Neural cell (in vitro differentiated cells): ENCODE results near the gene MSI2. TPM values are rescaled to one million over a fixed set of nuclear protein-coding genes. Genes with fewer than 3 reads are reported as not detected.
"Not testable (repeated sequence)": the region's sequence is repeated elsewhere in the genome, so short reads cannot be mapped to it uniquely, and the experiment has no call there.

Experiments used
- H2AFZ ChIP-seq: fragments of 200-600, 300-800 bp; sonication (generic), shearing (Covaris generic); 2 replicates; pipeline ENCODE4 v1.6.0; 2014; ENCODE audit warnings: low read depth, mild to moderate bottlenecking, antibody characterized with exemption, low read length, moderate library complexity
- H3F3A ChIP-seq: fragments of 200-600 bp; shearing (Covaris generic); 2 replicates; pipeline ENCODE4 v1.6.1; 2016; ENCODE audit warnings: mild to moderate bottlenecking, moderate library complexity, mixed read lengths, antibody characterized with exemption, low read length; ENCODE audit not compliant: insufficient read depth, poor library complexity, severe bottlenecking
- H3K27ac ChIP-seq: fragments of 200-600, 300-800 bp; sonication (generic), shearing (Covaris generic); 2 replicates; pipeline ENCODE4 v1.5.1; 2014; ENCODE audit warnings: mild to moderate bottlenecking, low read length, moderate library complexity
- H3K27me3 ChIP-seq: fragments of 300-800, 200-600 bp; sonication (generic), shearing (Covaris generic); 2 replicates; pipeline ENCODE4 v1.6.0; 2014; ENCODE audit warnings: mild to moderate bottlenecking, low read depth, low read length, moderate library complexity; ENCODE audit not compliant: insufficient read depth
- H3K36me3 ChIP-seq: fragments of 300-800, 200-600 bp; sonication (generic), shearing (Covaris generic); 2 replicates; pipeline ENCODE4 v1.5.1; 2014; ENCODE audit warnings: mild to moderate bottlenecking, antibody characterized with exemption, low read length, moderate library complexity; ENCODE audit not compliant: insufficient read depth
- H3K4me2 ChIP-seq: fragments of 300-800, 200-600 bp; sonication (generic), shearing (Covaris generic); 2 replicates; pipeline ENCODE4 v1.6.0; 2014; ENCODE audit warnings: mild to moderate bottlenecking, low read length
- H3K4me3 ChIP-seq: fragments of 300-800, 200-600 bp; sonication (generic), shearing (Covaris generic); 2 replicates; pipeline ENCODE4 v1.5.1; 2014; ENCODE audit warnings: mild to moderate bottlenecking, low read length, moderate library complexity
- H3K79me2 ChIP-seq: fragments of 200-600 bp; shearing (Covaris generic); replicated peaks from 2 replicates; pipeline ENCODE4 v1.6.0; 2014; ENCODE audit warnings: mild to moderate bottlenecking, low read length, moderate library complexity; ENCODE audit not compliant: insufficient read depth
- H3K9ac ChIP-seq: fragments of 300-800, 200-600 bp; sonication (generic), shearing (Covaris generic); 2 replicates; pipeline ENCODE4 v1.6.1; 2016; ENCODE audit warnings: mild to moderate bottlenecking, low read length, mixed read lengths
- H3K9me2 ChIP-seq: fragments of 200-600 bp; shearing (Covaris generic); 2 replicates; pipeline ENCODE4 v1.6.1; 2016; ENCODE audit warnings: mild to moderate bottlenecking, low read length, mixed read lengths; ENCODE audit not compliant: insufficient read depth
- H3K9me3 ChIP-seq: fragments of 200-600, 300-800 bp; sonication (generic), shearing (Covaris generic); 2 replicates; pipeline ENCODE4 v1.6.1; 2016; ENCODE audit warnings: mild to moderate bottlenecking, mixed run types, low read length, moderate library complexity, mixed read lengths
- H4K20me1 ChIP-seq: fragments of 200-600 bp; shearing (Covaris generic); 2 replicates; pipeline ENCODE4 v1.6.1; 2016; ENCODE audit warnings: mild to moderate bottlenecking, mixed run types; ENCODE audit not compliant: insufficient read depth
- CTCF ChIP-seq: fragments of 450-650 bp; IDR thresholded peaks from 2 replicates; pipeline ENCODE4 v1.5.1; 2014; ENCODE audit warnings: antibody characterized with exemption, mild to moderate bottlenecking, moderate library complexity; ENCODE audit not compliant: poor library complexity, severe bottlenecking
- EP300 ChIP-seq: fragments of 450-650 bp; conservative IDR thresholded peaks from 2 replicates; pipeline ENCODE4 v1.6.1; 2014; ENCODE audit warnings: antibody characterized with exemption, mild to moderate bottlenecking, moderate library complexity; ENCODE audit not compliant: poor library complexity, severe bottlenecking
- EZH2 ChIP-seq: fragments of 200-600, 300-800 bp; shearing (Covaris generic), sonication (generic); IDR thresholded peaks from 2 replicates; pipeline ENCODE4 v1.6.1; 2014; ENCODE audit warnings: antibody characterized with exemption, low read length, borderline replicate concordance, mild to moderate bottlenecking; ENCODE audit not compliant: insufficient read depth, poor library complexity, severe bottlenecking
- MXI1 ChIP-seq: fragments of 450-650 bp; conservative IDR thresholded peaks from 2 replicates; pipeline ENCODE4 v1.6.1; 2014; ENCODE audit warnings: antibody characterized with exemption, mild to moderate bottlenecking; ENCODE audit not compliant: poor library complexity, severe bottlenecking
- POLR2AphosphoS5 ChIP-seq: IDR thresholded peaks from 2 replicates; pipeline ENCODE4 v1.6.1; 2012
- RAD21 ChIP-seq: fragments of 450-650 bp; conservative IDR thresholded peaks from 2 replicates; pipeline ENCODE4 v1.6.1; 2014; ENCODE audit warnings: antibody characterized with exemption, mild to moderate bottlenecking, moderate library complexity
- REST ChIP-seq: IDR thresholded peaks from 2 replicates; pipeline ENCODE4 v1.6.1; 2012; ENCODE audit warnings: borderline replicate concordance
- SMC3 ChIP-seq: fragments of 450-650 bp; conservative IDR thresholded peaks from 2 replicates; pipeline ENCODE4 v1.6.1; 2014; ENCODE audit warnings: antibody characterized with exemption, mild to moderate bottlenecking, moderate library complexity; ENCODE audit not compliant: poor library complexity
- TAF1 ChIP-seq: IDR thresholded peaks from 2 replicates; pipeline ENCODE4 v1.6.1; 2012; ENCODE audit warnings: low read depth
- polyA plus RNA-seq: library from polyadenylated mRNA; depleted of rRNA; stranded (reverse); fragments of >200 nt; gene quantifications from 2 replicates; pipeline ENCODE4 v1.2.3, GENCODE V29; 2014

The MSI2 gene
- polyA plus RNA-seq, 1 donor from 2014 or later = 61.4 TPM

- not testable (repeated sequence) for H2AFZ ChIP-seq, H4K20me1 ChIP-seq, H3K9ac ChIP-seq, H3F3A ChIP-seq, H3K36me3 ChIP-seq, H3K9me3 ChIP-seq, H3K4me2 ChIP-seq, H3K27me3 ChIP-seq, H3K4me3 ChIP-seq, H3K27ac ChIP-seq, H3K9me2 ChIP-seq
- peaks cover 55% of the 10 kb centered on the region for H3K79me2 ChIP-seq
Measured at GRCh38 chr17:57499221-57499620, 242.9 kb downstream of the MSI2 start.

GRCh38 chr17:57499648-57500049 lies 243.3 kb downstream of the MSI2 start:
- no peak overlapping the region for H2AFZ ChIP-seq
- no peaks in the 10 kb centered on the region for H4K20me1 ChIP-seq

More at GRCh38 chr17:57499648-57500049, 243.3 kb downstream of the MSI2 start:
- H3K9me2 ChIP-seq = no peaks in the 10 kb centered on the region
- no peaks in the 10 kb centered on the region for H3K27me3 ChIP-seq
- no peak for TF ChIP-seq REST
- TF ChIP-seq TAF1 = no peak
- TF ChIP-seq EZH2 = no peak
- no peak for TF ChIP-seq CTCF
- TF ChIP-seq SMC3 = no peak
- TF ChIP-seq POLR2AphosphoS5 = no peak
- TF ChIP-seq RAD21 = no peak
- TF ChIP-seq EP300 = no peak
- TF ChIP-seq MXI1 = no peak
- no peaks in the 10 kb centered on the region for H3F3A ChIP-seq
- no peaks in the 10 kb centered on the region for H3K36me3 ChIP-seq
- H3K79me2 ChIP-seq = peaks cover 54% of the 10 kb centered on the region
- H3K4me2 ChIP-seq = no peak overlapping the region
- no peaks in the 10 kb centered on the region for H3K9me3 ChIP-seq
- H3K9ac ChIP-seq = no peak overlapping the region
- no peak overlapping the region for H3K27ac ChIP-seq
- no peak overlapping the region for H3K4me3 ChIP-seq
